Measurements from ENCODE around the gene APOBEC2. TPM values are rescaled to one million over a fixed set of nuclear protein-coding genes. Genes with fewer than 3 reads are reported as not detected.
A peak's percentile ranks its signal among the peaks of the same experiment; 100 is the strongest.

APOBEC2 gene
- total RNA-seq, 1 donor from 2014 or later = 219 TPM

DNA sequence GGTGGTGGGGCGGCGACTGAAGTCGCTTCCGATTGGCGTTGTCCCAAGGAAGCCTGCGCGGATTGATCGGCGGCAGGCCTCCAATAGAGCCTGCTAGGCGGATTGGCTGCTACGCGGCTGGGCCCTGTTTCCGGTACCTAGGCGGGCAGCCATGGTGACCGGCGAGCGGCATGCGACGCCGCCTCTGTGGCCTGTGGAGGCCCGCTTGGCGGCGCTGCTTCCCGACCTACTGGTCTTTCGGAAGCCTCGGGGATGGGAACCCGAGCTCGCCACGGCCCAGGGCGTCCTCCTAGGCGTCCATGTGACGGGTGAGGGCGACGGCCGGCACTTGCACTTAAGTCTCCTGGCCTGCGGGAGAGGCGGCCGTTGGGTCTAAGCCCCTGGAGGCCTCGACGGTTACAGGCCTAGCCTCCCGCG lies 47.9 kb downstream of the APOBEC2 start:
- peak; percentile 16 for DNase-seq
- peaks cover 47% of the 10 kb centered on the region for H3K36me3 ChIP-seq
- TF ChIP-seq, protein P1, sequence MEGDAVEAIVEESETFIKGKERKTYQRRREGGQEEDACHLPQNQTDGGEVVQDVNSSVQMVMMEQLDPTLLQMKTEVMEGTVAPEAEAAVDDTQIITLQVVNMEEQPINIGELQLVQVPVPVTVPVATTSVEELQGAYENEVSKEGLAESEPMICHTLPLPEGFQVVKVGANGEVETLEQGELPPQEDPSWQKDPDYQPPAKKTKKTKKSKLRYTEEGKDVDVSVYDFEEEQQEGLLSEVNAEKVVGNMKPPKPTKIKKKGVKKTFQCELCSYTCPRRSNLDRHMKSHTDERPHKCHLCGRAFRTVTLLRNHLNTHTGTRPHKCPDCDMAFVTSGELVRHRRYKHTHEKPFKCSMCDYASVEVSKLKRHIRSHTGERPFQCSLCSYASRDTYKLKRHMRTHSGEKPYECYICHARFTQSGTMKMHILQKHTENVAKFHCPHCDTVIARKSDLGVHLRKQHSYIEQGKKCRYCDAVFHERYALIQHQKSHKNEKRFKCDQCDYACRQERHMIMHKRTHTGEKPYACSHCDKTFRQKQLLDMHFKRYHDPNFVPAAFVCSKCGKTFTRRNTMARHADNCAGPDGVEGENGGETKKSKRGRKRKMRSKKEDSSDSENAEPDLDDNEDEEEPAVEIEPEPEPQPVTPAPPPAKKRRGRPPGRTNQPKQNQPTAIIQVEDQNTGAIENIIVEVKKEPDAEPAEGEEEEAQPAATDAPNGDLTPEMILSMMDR (IDR thresholded peaks at IDR 0.05; ENCODE audit: borderline replicate concordance) = no peak

DNA sequence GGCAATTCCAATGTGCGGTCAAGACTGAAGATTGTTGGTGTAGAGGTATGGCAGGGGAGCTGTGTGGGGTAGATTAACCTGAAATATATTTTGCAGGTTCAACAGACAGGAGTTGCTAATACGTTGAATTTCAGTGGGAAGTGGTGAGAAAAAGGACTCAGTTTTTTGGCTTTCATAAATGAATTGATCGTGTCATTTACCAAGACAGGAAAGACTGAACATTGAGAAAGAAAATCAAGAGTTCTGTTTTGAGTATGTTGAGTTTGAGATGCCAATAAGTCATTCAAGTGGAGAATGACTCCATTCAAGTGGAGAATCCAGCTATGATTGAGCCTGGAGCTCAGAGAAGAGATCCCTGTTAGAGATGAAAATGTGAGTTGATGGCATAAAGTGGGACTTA lies 50.8 kb downstream of the APOBEC2 start:
- DNase-seq = no peak

More for the DNA sequence above, 47.9 kb downstream of the APOBEC2 start:
- no peaks in the 10 kb centered on the region for H3K27me3 ChIP-seq (ENCODE audit: low read depth)
- no peaks in the 10 kb centered on the region for H3K9me3 ChIP-seq (replicated peaks)
- H3K27ac ChIP-seq (replicated peaks) = no peak overlapping the region
- intact Hi-C loops (cut with micrococcal nuclease) = no loop called here
- peaks cover 21% of the 10 kb centered on the region for H3K4me1 ChIP-seq
- H3K4me3 ChIP-seq = no peak overlapping the region

DNA sequence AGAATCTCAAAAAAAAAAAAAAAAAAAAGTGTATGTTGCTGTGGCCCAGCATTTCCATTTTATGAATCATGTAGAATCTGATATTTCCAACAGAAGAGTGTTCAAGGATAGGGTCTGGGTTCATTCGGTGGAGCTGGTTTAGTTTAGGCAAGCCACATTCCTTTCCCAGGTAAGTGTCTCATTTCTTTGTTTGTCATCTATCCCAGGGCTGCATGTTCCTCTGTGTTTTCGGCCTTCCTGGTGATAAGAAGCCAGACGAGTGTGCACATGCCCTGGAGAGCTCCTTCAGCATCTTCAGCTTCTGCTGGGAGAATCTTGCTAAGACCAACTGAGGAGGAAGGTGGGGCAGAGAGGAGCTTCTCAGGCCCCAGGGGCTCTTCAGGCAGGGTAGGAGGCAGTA lies 58.0 kb downstream of the APOBEC2 start:
- no peak overlapping the region for H3K27ac ChIP-seq (replicated peaks)
- H3K9me3 ChIP-seq (replicated peaks) = no peaks in the 10 kb centered on the region
- no peaks in the 10 kb centered on the region for H3K27me3 ChIP-seq (ENCODE audit: low read depth)
- H3K4me1 ChIP-seq = no peaks in the 10 kb centered on the region
- DNase-seq = no peak
- intact Hi-C loops (cut with micrococcal nuclease) = no loop called here
- H3K4me3 ChIP-seq = no peak overlapping the region
- peaks cover 10% of the 10 kb centered on the region for H3K36me3 ChIP-seq
- TF ChIP-seq, protein P1 (IDR thresholded peaks at IDR 0.05; ENCODE audit: borderline replicate concordance) = no peak

More for the DNA sequence above, 50.8 kb downstream of the APOBEC2 start:
- TF ChIP-seq, protein P1 (IDR thresholded peaks at IDR 0.05; ENCODE audit: borderline replicate concordance) = no peak
- intact Hi-C loops (cut with micrococcal nuclease) = no loop called here
- Histone ChIP-seq H3K27me3 (ENCODE audit: low read depth) (no peaks in the 10 kb centered on the region), H3K36me3 (peaks cover 19% of the 10 kb centered on the region), H3K27ac (replicated peaks) (no peak overlapping the region), H3K9me3 (replicated peaks) (no peaks in the 10 kb centered on the region), H3K4me1 (peaks cover 5% of the 10 kb centered on the region), H3K4me3 (no peak overlapping the region)

Other genes with a start within 250 kb of the APOBEC2 start
- 0.27 TPM for gene UNC5CL, start 14.0 kb upstream of the APOBEC2 start, total RNA-seq
- not detected for gene TSPO2, start 10.7 kb upstream of the APOBEC2 start, total RNA-seq
- gene OARD1, start 19.2 kb downstream of the APOBEC2 start, total RNA-seq = 19.9 TPM
- gene NFYA, start 19.8 kb downstream of the APOBEC2 start, total RNA-seq = 12.5 TPM
- gene TREML1, start 101.1 kb downstream of the APOBEC2 start, total RNA-seq = not detected
- 0.66 TPM for gene TREM2, start 109.9 kb downstream of the APOBEC2 start, total RNA-seq
- gene TREML2, start 147.9 kb downstream of the APOBEC2 start, total RNA-seq = not detected
- gene TREML4, start 175.1 kb downstream of the APOBEC2 start, total RNA-seq = not detected
- gene TREM1, start 233.5 kb downstream of the APOBEC2 start, total RNA-seq = 0.52 TPM